Right kidney (tissue), 1 donor: Measurements from ENCODE around the gene MTHFD1L.
A peak's percentile ranks its signal among the peaks of the same experiment; 100 is the strongest.

Experiments
- DNase-seq: peaks from one replicate; pipeline ENCODE4 v3.0.0-alpha.2; 2016

Gene MTHFD1L

GRCh38 chr6:150992262-150992661 is 126.8 kb downstream of the MTHFD1L start:
- DNase-seq: no peak

GRCh38 chr6:150992703-150993102 is 127.2 kb downstream of the MTHFD1L start:
- no peak for DNase-seq

GRCh38 chr6:150993253-150993652 is 127.8 kb downstream of the MTHFD1L start:
- DNase-seq: no peak

- no peak for DNase-seq
These were observed 128.5 kb downstream of the MTHFD1L start for GRCh38 chr6:150994026-150994425.

- no peak for DNase-seq
These were observed 131.5 kb downstream of the MTHFD1L start for GRCh38 chr6:150996968-150997367.

GRCh38 chr6:150999107-150999506 is 133.6 kb downstream of the MTHFD1L start:
- no peak for DNase-seq

GRCh38 chr6:150999576-150999975 is 134.1 kb downstream of the MTHFD1L start:
- no peak for DNase-seq

- DNase-seq: no peak
These were observed 136.0 kb downstream of the MTHFD1L start for GRCh38 chr6:151001387-151002056.

GRCh38 chr6:151002057-151002450 is 136.6 kb downstream of the MTHFD1L start:
- no peak for DNase-seq

- no peak for DNase-seq
These were observed 137.0 kb downstream of the MTHFD1L start for GRCh38 chr6:151002491-151002935.

GRCh38 chr6:151004383-151005024 is 139.0 kb downstream of the MTHFD1L start:
- no peak for DNase-seq

- no peak for DNase-seq
These were observed 139.7 kb downstream of the MTHFD1L start for GRCh38 chr6:151005164-151005563.

- no peak for DNase-seq
These were observed 140.6 kb downstream of the MTHFD1L start for GRCh38 chr6:151005896-151006632.

- DNase-seq: no peak
These were observed 141.6 kb downstream of the MTHFD1L start for GRCh38 chr6:151007076-151007475.

- no peak for DNase-seq
These were observed 142.4 kb downstream of the MTHFD1L start for GRCh38 chr6:151007922-151008321.

GRCh38 chr6:151008425-151008824 is 142.9 kb downstream of the MTHFD1L start:
- DNase-seq: no peak

GRCh38 chr6:151009576-151009975 is 144.1 kb downstream of the MTHFD1L start:
- no peak for DNase-seq

- no peak for DNase-seq
These were observed 144.6 kb downstream of the MTHFD1L start for GRCh38 chr6:151010071-151010470.

GRCh38 chr6:151012321-151013294 is 147.1 kb downstream of the MTHFD1L start:
- no peak for DNase-seq

GRCh38 chr6:151014404-151015100 is 149.1 kb downstream of the MTHFD1L start:
- DNase-seq: peak; percentile 59

- DNase-seq: no peak
These were observed 149.7 kb downstream of the MTHFD1L start for GRCh38 chr6:151015101-151015700.
